ENCODE results near the gene SAV1.
"Not testable (repeated sequence)": the region's sequence is repeated elsewhere in the genome, so short reads cannot be mapped to it uniquely, and the experiment has no call there.

The SAV1 gene

DNA sequence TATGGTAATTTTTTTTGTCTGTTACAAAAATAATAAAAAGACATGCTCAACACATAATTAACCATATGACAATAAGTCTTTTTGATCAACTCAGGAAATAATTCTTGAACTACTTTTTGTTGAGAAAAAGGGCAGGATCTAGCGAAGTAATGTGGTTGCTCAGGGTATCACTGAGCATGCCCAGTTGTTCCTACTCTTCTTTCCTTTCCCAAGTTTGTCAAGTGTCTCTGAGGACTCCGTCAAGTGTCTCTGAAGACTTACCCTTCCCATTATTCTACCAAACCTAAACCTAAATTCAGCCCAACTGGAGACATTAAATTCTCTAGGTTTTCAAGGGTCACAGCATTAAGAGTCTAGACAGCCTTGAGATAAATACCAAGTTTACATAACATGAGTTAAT is 3.5 kb downstream of the SAV1 start:
- DNase-seq: not testable (repeated sequence)

DNA sequence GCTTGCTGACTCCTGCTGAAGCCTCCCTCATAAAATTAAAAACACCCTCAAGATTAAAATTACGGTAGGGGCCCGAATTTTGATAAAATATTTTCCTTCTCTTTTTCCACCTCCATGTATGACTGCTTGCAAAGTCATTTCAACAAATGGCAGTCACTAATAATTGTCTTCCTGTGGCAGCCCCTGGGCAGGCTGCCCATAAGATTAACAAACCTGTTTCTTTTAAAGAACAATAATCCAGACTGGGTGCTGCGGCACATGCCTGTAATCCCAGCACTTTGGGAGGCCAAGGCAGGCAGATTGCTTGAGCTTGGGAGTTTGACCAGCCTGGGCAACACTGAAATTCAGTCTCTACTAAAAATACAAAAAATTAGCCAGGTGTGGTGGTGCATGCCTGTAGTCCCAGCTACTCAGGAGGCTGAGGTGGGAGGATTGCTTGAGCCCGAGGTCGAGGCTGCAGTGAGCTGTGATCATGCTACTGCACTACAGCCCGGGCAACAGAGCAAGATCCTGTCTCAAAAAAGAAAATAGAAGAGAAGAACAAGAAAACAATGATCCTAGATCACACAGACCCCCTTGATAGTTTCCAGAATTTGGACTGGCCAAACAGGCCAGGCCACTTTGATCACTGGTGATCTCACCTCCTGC is 8.7 kb downstream of the SAV1 start:
- no peak for DNase-seq

DNA sequence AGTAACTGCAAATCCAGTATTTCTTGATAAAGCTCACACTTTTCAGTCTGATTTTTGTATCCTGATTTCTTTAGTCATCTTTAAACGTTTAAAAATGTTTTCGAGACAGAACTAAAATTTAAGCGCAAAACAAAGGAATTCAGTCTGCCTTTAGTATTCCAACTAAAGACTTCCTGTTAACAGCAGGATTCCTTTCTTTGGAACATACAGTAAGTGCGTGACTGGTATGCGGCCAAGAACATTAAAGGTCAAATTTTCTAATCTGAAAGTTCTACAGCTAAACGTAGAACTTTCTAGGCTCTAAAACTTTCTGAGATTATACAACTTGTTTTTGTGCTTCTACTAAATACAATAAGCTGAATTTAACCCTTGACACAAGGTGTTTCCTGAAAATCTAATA is 9.9 kb downstream of the SAV1 start:
- DNase-seq: no peak

DNA sequence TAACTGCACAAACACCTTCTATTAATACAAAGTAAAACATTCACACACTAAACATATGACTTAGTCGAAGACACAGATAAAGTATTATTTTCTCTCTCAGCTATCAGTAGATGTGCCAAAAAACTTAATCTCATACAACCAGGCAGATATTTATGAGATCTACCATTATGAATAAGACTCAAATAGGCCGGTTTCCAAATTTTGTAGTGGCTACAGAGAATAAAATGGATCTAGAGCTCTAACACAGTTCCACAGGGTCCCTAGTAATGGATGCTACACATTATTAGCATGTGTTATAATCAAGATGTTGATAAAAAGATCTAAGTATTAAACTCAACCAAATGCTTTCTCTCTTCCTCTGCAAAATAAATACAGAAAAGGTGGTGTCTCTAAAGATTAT is 10.4 kb downstream of the SAV1 start:
- no peak for DNase-seq

DNA sequence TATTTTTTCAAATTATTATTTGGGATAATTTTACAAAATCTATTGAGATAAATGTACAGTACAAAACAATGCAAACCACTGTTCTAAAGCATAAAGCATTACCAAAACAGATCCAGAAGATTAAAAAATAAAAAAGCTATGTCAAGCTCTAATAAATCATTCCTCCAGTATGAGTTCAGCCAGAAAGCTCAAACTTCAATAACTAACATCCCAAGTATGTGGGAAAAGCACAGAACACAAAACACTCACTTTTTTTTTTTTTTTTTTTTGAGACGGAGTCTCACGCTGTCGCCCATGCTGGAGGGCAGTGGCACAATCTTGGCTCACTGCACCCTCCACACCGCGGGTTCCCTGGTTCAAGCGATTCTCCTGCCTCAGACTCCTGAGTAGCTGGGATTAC is 11.3 kb downstream of the SAV1 start:
- no peak for DNase-seq

DNA sequence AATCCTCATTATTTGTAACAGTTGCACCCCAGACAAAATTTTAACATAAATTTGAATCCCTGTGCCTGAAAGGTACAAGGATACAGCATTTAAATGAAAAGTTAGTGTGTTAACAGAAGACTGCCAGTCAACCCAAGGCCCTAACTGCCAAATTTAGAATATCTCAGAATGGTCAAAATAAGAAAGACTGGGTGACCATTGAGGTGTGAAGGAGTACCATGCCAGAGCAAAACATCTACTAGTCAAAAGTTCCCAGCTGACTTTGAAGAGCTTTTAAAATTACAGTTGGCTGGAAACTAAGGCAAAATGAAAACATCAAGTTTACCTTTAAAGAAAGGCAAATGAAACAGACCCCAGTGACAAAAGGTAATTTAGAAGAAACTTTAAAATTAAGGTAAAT is 18.4 kb downstream of the SAV1 start:
- DNase-seq: no peak

DNA sequence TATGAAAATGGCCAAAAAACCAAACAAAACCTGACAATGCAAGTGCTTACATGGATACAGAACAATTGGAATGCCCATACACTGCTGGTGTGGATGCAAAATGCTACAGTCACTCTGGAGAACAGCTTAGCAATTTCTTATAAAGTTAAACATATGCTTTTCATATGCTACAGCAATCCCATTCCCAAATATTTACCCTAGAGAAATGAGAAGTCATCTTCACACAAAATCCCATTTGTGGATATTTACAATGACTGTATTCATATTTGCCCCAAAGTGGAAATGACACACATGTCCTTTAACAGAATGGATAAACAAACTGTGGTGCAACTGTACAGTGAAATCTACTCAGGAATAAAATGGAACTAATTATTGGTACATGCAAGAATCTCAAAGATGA is 20.4 kb downstream of the SAV1 start:
- no peak for DNase-seq

DNA sequence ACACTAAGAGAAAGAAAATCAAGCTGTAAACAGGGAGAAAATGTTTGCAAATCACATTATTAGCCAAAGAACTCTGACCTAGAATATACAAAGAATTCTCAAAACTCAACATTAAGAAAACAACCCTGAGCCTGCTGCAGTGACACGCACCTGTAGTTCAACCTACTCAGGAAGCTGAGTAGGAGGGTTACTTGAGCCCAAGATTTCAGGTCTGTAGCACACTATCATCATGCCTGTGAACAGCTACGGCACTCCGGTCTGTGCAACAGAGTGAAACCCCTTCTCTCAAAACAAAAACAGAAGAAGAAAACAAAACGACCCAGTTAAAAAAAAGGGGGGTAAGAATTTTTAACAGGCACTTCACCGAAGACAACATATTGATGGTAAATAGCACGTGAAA is 20.8 kb downstream of the SAV1 start:
- no peak for DNase-seq

DNA sequence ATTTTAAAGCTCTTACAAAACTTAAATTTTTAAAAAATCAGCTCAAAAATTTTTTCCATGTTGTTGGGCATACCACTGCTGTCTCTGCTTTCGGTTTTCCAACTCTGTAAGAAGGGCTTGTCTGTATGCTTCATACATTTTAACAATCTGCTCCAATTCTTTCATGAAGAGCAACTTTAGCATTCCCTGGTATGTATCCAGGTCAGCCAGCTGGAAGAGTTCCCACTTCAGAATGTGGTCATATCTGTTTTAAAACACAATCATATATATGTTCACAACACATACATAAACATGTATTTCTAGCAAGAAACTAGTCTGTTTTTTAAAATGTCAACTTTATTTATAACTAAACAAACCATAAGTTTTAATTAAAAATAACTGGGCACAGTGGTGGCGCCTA is 33.0 kb downstream of the SAV1 start:
- DNase-seq: no peak

DNA sequence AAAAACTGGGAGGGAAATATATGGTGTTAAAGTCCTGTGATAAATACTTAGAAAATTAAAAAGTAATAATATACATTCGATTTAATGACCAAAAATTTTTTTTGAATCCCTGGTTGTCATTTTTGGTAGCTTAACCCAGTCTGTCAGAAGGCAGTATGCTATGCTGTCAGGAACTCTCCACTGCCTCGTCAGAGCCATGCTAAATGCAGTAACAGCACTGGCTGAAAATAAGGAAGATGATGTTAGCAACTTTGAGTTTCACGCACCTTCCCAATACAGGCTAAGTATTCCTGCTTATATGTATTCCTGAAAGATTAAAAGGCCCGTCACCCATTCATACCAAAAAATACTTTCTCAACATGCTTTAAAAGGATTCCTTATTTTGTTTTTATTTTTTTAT is 34.2 kb downstream of the SAV1 start:
- no peak for DNase-seq

DNA sequence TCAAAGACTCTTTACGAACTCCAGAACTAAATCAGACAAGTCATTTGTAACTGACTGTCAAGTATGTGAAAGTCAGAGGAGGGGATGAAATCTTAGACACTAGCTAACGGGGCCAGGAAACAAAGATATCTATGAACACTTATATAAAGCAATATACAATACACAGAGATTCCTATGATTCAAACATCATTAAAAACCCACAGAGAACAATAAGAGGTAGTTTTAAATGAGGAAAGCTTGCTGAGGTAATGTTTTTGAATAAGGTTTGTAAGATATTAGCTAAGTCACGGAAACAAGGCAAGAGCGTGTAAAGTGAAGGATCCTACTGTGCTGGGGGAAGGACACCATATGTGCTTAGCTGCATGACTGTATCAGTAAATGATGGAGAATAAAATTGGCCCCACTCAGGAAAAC is 36.7 kb downstream of the SAV1 start:
- DNase-seq: no peak

DNA sequence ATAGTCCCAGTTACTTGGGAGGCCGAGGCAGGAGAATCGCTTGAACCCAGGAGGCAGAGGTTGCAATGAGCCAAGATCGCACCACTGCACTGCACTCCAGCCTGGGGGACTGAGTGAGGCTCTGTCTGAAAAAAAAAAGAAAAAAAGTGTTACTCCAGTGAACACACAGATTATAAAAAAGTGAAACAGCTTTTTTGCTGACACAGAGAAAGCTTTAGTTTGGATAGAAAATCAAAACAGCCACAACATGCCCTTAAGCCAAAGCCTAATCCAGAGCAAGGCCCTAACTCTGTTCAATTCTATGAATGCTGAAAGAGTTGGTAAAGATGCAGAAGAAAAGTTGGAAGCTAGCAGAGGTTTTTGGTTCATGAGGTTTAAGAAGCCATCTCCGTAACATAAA is 43.2 kb downstream of the SAV1 start:
- not testable (repeated sequence) for DNase-seq

DNA sequence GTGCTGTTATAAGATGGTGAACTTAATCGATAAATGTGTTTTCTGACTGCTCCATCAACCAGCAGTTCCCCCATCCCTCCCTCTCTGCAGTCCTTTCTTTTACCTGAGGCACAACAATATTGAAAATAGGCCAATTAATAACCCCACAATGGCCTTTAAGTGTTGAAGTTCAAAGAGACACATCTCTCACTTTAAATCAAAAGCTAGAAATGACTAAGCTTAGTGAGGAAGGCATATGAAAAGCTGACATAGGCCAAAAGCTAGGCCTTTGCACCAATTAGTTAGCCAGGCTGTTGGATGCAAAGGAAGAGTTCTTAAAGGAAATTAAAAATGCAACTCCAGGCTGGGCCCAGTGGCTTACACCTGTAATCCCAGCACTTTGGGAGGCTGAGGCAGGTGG is 43.7 kb downstream of the SAV1 start:
- DNase-seq: no peak

DNA sequence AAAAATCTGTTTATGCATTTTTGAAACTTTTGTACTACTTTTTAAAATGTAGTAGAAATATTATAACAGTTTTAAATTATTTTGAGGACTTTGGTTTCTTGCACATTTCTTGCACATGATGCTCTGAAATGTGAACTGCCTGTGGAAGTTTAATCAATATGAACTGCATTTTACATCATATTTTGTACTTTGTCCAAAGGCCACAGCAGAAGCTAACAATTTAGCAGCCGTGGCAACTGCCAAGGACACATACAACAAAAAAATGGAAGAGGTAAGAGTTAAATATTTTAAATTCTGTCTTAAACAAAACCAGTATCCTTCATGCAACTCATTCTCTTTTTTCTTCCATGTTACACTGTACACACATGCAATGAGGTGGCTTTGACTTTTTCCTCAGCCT is 45.1 kb downstream of the SAV1 start:
- DNase-seq: no peak

DNA sequence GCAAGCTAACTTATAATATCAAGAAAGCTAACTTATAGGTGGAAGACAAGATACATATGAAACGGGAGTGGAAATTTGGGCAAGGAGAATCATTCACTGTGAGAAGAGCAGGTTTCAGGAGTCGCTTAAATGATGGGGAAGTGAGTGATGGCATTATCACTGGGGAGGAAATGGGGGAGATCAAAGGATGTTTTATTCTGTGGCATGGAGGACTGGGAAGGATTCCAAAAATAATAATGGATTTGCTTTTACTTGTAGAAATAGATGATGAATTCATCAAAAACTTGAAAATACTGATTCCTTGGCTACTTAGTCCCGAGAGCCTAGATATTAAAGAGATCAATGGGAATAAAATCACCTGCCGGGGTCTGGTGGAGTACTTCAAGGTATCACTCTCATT is 47.8 kb downstream of the SAV1 start:
- DNase-seq: no peak

DNA sequence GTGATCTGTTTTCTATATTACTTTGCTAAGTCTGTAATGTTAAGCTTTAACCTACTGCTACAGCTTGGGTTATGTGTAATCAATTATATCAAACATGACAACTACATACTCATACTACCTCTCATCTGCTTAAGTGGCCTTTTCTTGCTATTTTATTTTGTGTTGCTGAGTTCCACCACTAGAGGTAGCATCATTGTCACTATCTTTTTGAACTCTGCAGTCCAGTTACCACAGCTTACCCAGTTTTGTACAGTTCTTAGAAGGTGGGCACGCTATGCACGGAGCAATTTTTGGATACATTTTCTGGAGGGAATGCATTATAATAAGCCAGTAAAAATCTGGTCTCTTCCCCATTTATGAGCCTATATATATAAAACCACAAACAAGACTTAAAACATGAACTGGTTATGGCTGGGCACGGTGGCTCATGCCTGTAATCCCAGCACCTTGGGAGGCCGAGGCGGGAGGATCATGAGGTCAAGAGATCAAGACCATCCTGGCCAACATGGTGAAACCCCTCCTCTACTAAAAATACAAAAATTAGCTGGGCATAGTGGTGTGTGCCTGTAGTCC is 48.5 kb downstream of the SAV1 start:
- DNase-seq: no peak

DNA sequence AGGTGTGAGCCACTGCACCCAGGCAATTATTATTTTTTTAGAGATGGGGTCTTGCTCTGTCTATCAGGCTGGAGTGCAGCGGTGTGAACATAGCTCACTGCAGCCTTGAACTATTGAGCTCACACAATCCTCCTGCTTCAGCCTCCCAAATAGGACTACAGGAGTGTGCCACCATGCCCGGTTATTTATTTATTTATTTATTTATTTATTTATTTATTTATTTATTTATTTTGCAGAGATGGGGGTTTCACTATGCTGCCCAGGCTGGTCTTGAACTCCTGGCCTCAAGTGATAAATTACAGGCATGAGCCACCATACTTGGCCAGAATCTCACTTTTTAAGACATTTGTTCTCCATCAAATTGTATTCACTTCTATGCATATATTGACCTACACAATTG is 51.8 kb downstream of the SAV1 start:
- no peak for DNase-seq

DNA sequence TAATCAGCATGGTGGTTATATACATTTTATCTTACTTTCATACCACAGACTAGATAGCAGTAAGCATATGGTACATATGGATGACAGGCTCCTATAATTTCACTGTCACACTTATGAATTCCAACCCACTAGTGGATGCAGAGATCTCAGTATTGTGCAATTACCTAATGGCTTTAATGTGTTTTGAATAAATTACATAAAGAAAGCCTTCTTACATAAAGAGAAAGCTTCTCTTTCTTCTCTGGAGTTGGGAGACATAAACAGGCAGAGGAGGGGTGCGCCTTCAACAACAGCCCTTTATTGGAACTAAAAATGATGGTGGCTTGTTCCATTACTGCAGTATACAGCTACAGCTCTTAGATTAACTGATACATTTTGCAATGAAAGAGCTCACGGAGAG is 52.6 kb downstream of the SAV1 start:
- DNase-seq: no peak

DNA sequence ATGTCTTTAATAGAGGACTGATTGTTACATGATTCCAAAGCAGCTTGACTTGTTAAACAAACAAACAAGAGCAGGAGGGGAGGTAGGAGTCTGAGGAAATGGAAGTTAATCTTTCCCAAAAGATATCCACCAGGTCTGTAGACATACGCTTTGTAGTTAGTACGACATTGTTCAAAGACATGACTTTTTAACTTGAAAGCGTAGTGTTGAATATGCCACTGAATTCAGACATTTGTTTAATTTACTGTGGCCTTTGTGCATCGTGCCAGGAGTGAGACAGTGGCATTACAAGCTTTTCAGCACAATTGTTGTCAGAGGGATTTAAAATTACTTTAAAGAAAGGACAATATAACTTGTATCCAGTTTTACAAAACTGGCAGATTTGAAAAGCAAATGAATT is 53.0 kb downstream of the SAV1 start:
- DNase-seq: no peak

DNA sequence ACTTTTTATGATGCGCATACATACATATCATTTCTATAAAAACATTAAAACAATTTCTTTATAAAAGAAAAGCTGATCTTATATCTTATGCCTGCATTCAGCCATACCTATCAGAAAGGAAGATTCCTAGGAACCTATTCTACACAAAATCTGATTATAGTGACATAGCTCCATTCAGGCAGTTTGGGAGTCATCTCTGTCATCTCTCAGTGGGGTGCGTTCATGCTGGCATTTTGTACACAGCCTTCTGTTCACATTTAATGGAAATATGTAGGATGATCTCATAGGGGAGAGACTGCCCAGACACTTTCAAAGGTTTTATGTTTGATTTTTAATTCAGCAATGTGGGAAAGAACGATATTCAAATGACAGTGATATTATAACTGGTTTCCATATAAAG is 55.3 kb downstream of the SAV1 start:
- DNase-seq: no peak

DNA sequence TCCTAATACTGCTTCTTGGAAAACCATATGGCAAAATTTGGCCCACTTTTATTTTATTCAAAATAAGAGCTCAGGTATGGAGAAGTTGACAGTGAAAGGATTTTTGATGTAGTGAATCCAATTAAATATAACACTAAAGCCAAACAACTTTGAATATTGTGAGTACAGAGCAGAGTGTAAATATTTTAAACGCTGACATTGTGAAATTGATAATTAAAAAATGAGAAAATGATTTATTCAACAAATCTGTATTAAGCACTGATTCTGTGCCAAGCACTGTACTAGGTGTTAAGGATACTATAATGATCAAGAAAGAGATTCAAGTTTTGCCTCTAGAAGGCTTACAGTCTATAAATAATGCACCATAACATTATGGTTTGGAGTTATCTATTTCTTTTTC is 57.6 kb downstream of the SAV1 start:
- no peak for DNase-seq

DNA sequence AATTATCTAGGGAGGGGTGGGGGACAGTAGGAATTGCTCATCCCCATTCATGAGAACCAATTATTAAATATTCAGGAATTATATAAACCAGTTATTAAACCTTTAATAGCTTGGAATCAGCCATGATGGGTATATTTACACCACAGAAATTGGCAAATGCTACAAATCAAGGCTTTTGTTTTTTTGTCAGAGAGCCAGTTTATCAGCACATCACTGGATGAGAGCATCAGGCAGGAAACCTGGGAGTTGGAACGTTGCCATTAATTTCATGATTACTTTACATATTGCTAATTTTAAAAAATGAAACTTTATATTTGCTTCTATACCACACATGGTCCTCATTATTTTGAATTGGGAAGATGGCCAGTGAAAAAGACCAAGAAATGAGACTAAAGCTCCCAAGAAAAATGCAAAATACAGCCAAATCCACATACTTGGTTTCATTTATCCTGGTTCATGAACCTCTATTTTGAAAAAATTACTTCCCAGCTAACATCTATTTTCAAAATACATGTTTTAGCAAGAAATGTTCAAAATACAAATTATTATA is 59.7 kb downstream of the SAV1 start:
- no peak for DNase-seq

DNA sequence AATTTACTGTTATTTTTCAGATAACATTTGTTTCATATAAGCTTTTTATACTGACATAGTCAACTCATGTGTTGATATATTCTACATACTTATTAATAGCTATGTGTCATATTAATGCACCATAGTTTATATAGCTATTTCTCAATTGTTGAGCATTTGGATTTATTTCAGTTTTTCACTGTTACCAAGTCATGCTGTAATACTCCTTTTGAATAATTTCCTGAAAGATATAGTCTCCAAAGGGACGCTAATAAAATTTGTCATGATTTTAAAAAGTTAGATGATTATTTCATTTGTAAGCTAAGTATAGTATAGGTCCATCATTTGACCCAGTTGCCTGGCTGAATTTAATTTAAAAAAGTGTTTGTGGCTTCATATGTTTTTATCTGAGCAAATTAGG is 60.3 kb downstream of the SAV1 start:
- DNase-seq: no peak

DNA sequence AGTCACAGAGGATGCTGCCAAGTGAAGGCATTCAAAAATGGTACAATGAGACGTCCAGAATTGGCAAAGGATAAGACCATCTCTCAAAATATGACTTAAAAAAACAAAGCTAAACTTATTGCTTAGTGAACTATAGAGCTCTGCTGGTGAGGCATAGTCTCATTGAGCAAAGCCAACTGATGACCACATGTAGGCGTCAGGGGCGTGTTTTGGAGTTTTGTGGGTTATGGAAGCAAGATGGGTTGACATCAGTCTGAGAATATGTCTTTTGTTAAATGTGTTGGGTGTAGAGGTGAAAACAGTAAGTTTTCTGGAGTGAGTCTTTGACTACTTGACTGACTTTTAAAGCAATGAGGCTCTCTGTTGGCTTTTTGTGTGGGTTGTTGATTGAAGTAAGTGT is 60.9 kb downstream of the SAV1 start:
- DNase-seq: no peak

DNA sequence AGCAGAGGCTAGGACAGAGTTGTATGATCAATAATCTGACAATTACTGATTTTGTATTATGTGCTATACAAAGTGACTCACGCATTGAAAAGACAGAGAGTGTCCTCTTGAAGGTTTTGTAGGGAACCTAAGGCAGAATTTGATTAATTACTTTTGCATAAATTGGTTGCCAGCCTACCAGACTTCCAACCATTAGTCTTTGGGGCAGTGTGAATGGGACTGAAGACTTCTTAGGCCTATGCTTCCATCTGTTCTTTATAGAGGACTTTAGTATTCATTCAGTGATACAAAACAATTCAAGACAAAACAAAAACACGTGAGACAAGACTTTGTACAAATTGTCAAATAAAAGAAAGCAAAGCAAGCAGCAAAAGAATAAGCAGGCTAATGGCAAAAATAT is 61.6 kb downstream of the SAV1 start:
- no peak for DNase-seq
